HG03342 (cell line): ENCODE data around the gene TRAPPC6A.
"Not testable (repeated sequence)": the region's sequence is repeated elsewhere in the genome, so short reads cannot be mapped to it uniquely, and the experiment has no call there.

Experiments used
- ATAC-seq: cut with Tn5 transposase; IDR thresholded peaks from one replicate; pipeline ENCODE4 v1.9.1; 2021; ENCODE audit warnings: mild to moderate bottlenecking, moderate library complexity; ENCODE audit not compliant: unreplicated experiment

The TRAPPC6A gene

GRCh38 chr19:45133661-45134060, 44.4 kb downstream of the TRAPPC6A start:
- no peak for ATAC-seq

GRCh38 chr19:45130888-45131615, 47.0 kb downstream of the TRAPPC6A start:
- ATAC-seq = no peak

GRCh38 chr19:45130236-45130635, 47.8 kb downstream of the TRAPPC6A start:
- ATAC-seq = no peak

GRCh38 chr19:45128806-45129205, 49.2 kb downstream of the TRAPPC6A start:
- no peak for ATAC-seq

GRCh38 chr19:45128146-45128545, 49.9 kb downstream of the TRAPPC6A start:
- ATAC-seq = no peak

- no peak for ATAC-seq
Observed at GRCh38 chr19:45126654-45127053, 51.4 kb downstream of the TRAPPC6A start.

GRCh38 chr19:45125975-45126493, 52.0 kb downstream of the TRAPPC6A start:
- no peak for ATAC-seq

GRCh38 chr19:45125360-45125759, 52.7 kb downstream of the TRAPPC6A start:
- no peak for ATAC-seq

GRCh38 chr19:45124021-45124420, 54.0 kb downstream of the TRAPPC6A start:
- ATAC-seq = no peak

- ATAC-seq = no peak
Observed at GRCh38 chr19:45123440-45123850, 54.6 kb downstream of the TRAPPC6A start.

- no peak for ATAC-seq
Observed at GRCh38 chr19:45122832-45123231, 55.2 kb downstream of the TRAPPC6A start.

GRCh38 chr19:45121827-45122345, 56.2 kb downstream of the TRAPPC6A start:
- ATAC-seq = no peak

GRCh38 chr19:45119582-45119981, 58.5 kb downstream of the TRAPPC6A start:
- no peak for ATAC-seq

GRCh38 chr19:45118591-45119355, 59.3 kb downstream of the TRAPPC6A start:
- not testable (repeated sequence) for ATAC-seq

GRCh38 chr19:45118106-45118505, 59.9 kb downstream of the TRAPPC6A start:
- no peak for ATAC-seq

- no peak for ATAC-seq
Observed at GRCh38 chr19:45117671-45118070, 60.4 kb downstream of the TRAPPC6A start.

GRCh38 chr19:45117167-45117594, 60.9 kb downstream of the TRAPPC6A start:
- ATAC-seq = no peak

- no peak for ATAC-seq
Observed at GRCh38 chr19:45115809-45116615, 62.0 kb downstream of the TRAPPC6A start.

GRCh38 chr19:45114116-45114515, 63.9 kb downstream of the TRAPPC6A start:
- no peak for ATAC-seq

GRCh38 chr19:45113628-45114027, 64.4 kb downstream of the TRAPPC6A start:
- ATAC-seq = no peak
